Measurements from ENCODE around the gene INPP5A. TPM values are rescaled to one million over a fixed set of nuclear protein-coding genes. Genes with fewer than 3 reads are reported as not detected.

Gene INPP5A
- total and polyA plus RNA-seq, 9 of the 15 experiments (the other 6 are each of a cell fraction or from before 2014, with no cell fraction given), result 0.66 to 11.6 (median 7.7) TPM

GRCh38 chr10:132665946-132666704, 128.5 kb downstream of the INPP5A start (continued):
- TF ChIP-seq THAP12 (CRISPR knock-in tag; IDR thresholded peaks at IDR 0.05), result no peak
- TF ChIP-seq SP1 (CRISPR knock-in tag; IDR thresholded peaks at IDR 0.05), result no peak
- no peak for TF ChIP-seq LCOR (CRISPR knock-in tag; IDR thresholded peaks at IDR 0.05)
- no peak for TF ChIP-seq ZKSCAN1 (IDR thresholded peaks at IDR 0.05; ENCODE audit: low read depth, low read length)
- TF ChIP-seq PATZ1 (CRISPR knock-in tag; IDR thresholded peaks at IDR 0.05; ENCODE audit: borderline replicate concordance), result no peak
- TF ChIP-seq MCM2 (IDR thresholded peaks at IDR 0.05; ENCODE audit: low read depth), result no peak
- peak; percentile 74 for TF ChIP-seq JUND (IDR thresholded peaks at IDR 0.05; ENCODE audit: borderline replicate concordance, low read depth, low read length)
- peak; percentile 71; the same call in 1 of the 3 replicates for TF ChIP-seq JUND (tag; IDR thresholded peaks at IDR 0.05; ENCODE audit: borderline replicate concordance, low read depth, low read length)

All from K562 (cell line).